ENCODE results near the gene PRXL2A.

DNA sequence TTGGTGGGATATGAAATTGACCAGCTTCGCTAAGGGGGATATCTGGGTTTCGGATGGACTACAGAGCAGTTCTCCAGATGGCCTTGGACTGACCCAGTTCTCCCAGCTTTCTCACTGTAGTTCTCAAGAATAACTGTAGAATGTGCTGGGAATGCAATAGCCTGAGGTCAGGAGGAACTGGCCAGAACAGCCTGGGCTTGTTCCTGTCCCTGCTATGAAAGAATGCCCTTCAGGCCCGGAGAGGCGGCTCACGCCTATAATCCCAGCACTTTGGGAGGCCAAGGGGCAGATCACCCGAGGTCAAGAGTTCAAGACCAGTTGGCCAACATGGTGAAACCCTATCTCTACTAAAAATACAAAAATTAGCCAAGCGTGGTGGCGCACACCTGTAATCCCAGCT is 33.5 kb downstream of the PRXL2A start:
- TF ChIP-seq, protein P1, sequence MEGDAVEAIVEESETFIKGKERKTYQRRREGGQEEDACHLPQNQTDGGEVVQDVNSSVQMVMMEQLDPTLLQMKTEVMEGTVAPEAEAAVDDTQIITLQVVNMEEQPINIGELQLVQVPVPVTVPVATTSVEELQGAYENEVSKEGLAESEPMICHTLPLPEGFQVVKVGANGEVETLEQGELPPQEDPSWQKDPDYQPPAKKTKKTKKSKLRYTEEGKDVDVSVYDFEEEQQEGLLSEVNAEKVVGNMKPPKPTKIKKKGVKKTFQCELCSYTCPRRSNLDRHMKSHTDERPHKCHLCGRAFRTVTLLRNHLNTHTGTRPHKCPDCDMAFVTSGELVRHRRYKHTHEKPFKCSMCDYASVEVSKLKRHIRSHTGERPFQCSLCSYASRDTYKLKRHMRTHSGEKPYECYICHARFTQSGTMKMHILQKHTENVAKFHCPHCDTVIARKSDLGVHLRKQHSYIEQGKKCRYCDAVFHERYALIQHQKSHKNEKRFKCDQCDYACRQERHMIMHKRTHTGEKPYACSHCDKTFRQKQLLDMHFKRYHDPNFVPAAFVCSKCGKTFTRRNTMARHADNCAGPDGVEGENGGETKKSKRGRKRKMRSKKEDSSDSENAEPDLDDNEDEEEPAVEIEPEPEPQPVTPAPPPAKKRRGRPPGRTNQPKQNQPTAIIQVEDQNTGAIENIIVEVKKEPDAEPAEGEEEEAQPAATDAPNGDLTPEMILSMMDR (IDR thresholded peaks at IDR 0.05 in 4 of 5, conservative IDR thresholded peaks at IDR 0.05 in 1 of 5) = no peak
- no peak for TF ChIP-seq POLR2A (IDR thresholded peaks at IDR 0.05)
